H1 (cell line): ENCODE results near the gene PDE4D. TPM values are rescaled to one million over a fixed set of nuclear protein-coding genes. Genes with fewer than 3 reads are reported as not detected.

ENCODE experiments used
- CTCF ChIA-PET: fragments of 300-600 bp; sonication (Branson Sonifier 250); formaldehyde crosslinking; loops from one replicate; lab custom pipeline; 2021; ENCODE audit not compliant: partially characterized antibody; lab: Charles Lee
- POLR2A ChIA-PET: fragments of 300-600 bp; sonication (Branson Sonifier 250); formaldehyde crosslinking; loops from one replicate; lab custom pipeline; 2021; ENCODE audit warnings: inconsistent platforms; ENCODE audit not compliant: partially characterized antibody; lab: Charles Lee
- DNase-seq, 2 experiments: peaks; one replicate each; pipeline versions ENCODE4 v3.0.0 to v3.0.0-alpha.2; 2010 to 2022; ENCODE audit warnings: low spot score in 2 of 2, low read depth in 1 of 2, mixed read lengths in 1 of 2
- FAIRE-seq: peaks from 2 replicates; lab custom pipeline; 2011; peaks lifted over from hg19 to GRCh38; lab: Jason Lieb, UNC
- H2AFZ ChIP-seq: 2 replicates; pipeline ENCODE4 v1.8.1; 2012; ENCODE audit warnings: low read length, inconsistent platforms
- H2AK5ac ChIP-seq: 2 replicates; pipeline ENCODE4 v1.6.1; 2013; ENCODE audit warnings: low read depth, low read length
- H2BK120ac ChIP-seq: replicated peaks from 2 replicates; pipeline ENCODE3; 2013; ENCODE audit warnings: low read depth, low read length, inconsistent platforms
- H2BK12ac ChIP-seq: 2 replicates; pipeline ENCODE4 v1.6.1; 2013; ENCODE audit warnings: low read depth, low read length
- H2BK15ac ChIP-seq: 2 replicates; pipeline ENCODE4 v1.6.1; 2013; ENCODE audit warnings: low read length
- H2BK20ac ChIP-seq: 2 replicates; pipeline ENCODE4 v1.6.1; 2013; ENCODE audit warnings: low read length
- H2BK5ac ChIP-seq: 2 replicates; pipeline ENCODE4 v1.6.1; 2013; ENCODE audit warnings: low read depth, low read length
- H3K14ac ChIP-seq: 2 replicates; pipeline ENCODE4 v1.6.1; 2013; ENCODE audit warnings: inconsistent platforms; ENCODE audit not compliant: insufficient read length
- H3K18ac ChIP-seq: 2 replicates; pipeline ENCODE4 v1.6.1; 2013; ENCODE audit warnings: low read length; ENCODE audit errors: extremely low read depth
- H3K23ac ChIP-seq: 2 replicates; pipeline ENCODE4 v1.6.1; 2013; ENCODE audit warnings: inconsistent platforms; ENCODE audit not compliant: insufficient read length
- H3K23me2 ChIP-seq: 2 replicates; pipeline ENCODE4 v1.6.1; 2013; ENCODE audit warnings: low read depth, low read length
- H3K27ac ChIP-seq: 2 replicates; pipeline ENCODE4 v1.6.1; 2011; ENCODE audit warnings: low read depth, low read length, inconsistent platforms
- H3K27me3 ChIP-seq, 4 experiments: replicated peaks in 1 of 4; 1 replicate in 1 of 4; 2 replicates in 3 of 4; pipeline versions ENCODE4 v1.6.1 to v1.8.1; 2011 to 2013; ENCODE audit warnings: low read length in 3 of 4, mild to moderate bottlenecking in 3 of 4, inconsistent platforms in 2 of 4, mixed read lengths in 2 of 4, moderate library complexity in 1 of 4; ENCODE audit not compliant: control insufficient read depth in 3 of 4, insufficient read depth in 3 of 4; ENCODE audit errors: extremely low read depth in 1 of 4
- H3K36me3 ChIP-seq, 4 experiments: 2 replicates each; pipeline versions ENCODE4 v1.6.1 to v1.8.1; 2011 to 2013; ENCODE audit warnings: mild to moderate bottlenecking in 4 of 4, low read length in 3 of 4, moderate library complexity in 2 of 4, control low read depth in 1 of 4, inconsistent platforms in 1 of 4; ENCODE audit not compliant: insufficient read depth in 4 of 4, control insufficient read depth in 2 of 4
- H3K4ac ChIP-seq: replicated peaks from 2 replicates; pipeline ENCODE3; 2013; ENCODE audit warnings: low read length, low read depth, mixed read lengths, inconsistent platforms; ENCODE audit not compliant: insufficient read length
- H3K4me1 ChIP-seq, 4 experiments: replicated peaks in 1 of 4; 1 replicate in 1 of 4; 2 replicates in 3 of 4; pipeline versions ENCODE4 v1.6.1 to v1.8.1; 2011 to 2013; ENCODE audit warnings: low read length in 3 of 4, inconsistent platforms in 2 of 4, mixed read lengths in 1 of 4; ENCODE audit not compliant: insufficient read depth in 4 of 4, control insufficient read depth in 3 of 4
- H3K4me2 ChIP-seq, 2 experiments: 2 replicates each; pipeline versions ENCODE4 v1.6.1 to v1.8.1; 2011 to 2013; ENCODE audit warnings: low read depth in 2 of 2, low read length in 2 of 2, control low read depth in 1 of 2, inconsistent platforms in 1 of 2, mild to moderate bottlenecking in 1 of 2; ENCODE audit not compliant: insufficient read depth in 1 of 2
- H3K4me3 ChIP-seq, 4 experiments: fragments of 200-600, 300-600 bp in 1 of 4; sonication (generic), shearing (Covaris generic), sonication (Bioruptor Twin) in 1 of 4; 2 replicates each; pipeline versions ENCODE4 v1.5.1 to v1.8.1; 2011 to 2016; ENCODE audit warnings: low read length in 4 of 4, low read depth in 3 of 4, control low read depth in 2 of 4, inconsistent platforms in 2 of 4, mild to moderate bottlenecking in 2 of 4, mixed read lengths in 1 of 4, moderate library complexity in 1 of 4; ENCODE audit not compliant: insufficient read depth in 2 of 4; ENCODE audit errors: extremely low read depth in 1 of 4
- H3K56ac ChIP-seq: replicated peaks from 2 replicates; pipeline ENCODE3; 2013; ENCODE audit warnings: low read depth, mild to moderate bottlenecking, mixed read lengths, low read length, inconsistent platforms; ENCODE audit not compliant: insufficient read length
- H3K79me1 ChIP-seq: 2 replicates; pipeline ENCODE4 v1.6.1; 2013; ENCODE audit warnings: low read depth, low read length, control low read depth
- H3K79me2 ChIP-seq, 2 experiments: 2 replicates each; pipeline versions ENCODE4 v1.6.1 to v1.8.1; 2012 to 2013; ENCODE audit warnings: low read length in 2 of 2, mild to moderate bottlenecking in 2 of 2, inconsistent platforms in 1 of 2; ENCODE audit not compliant: insufficient read depth in 2 of 2, control insufficient read depth in 1 of 2
- H3K9ac ChIP-seq, 4 experiments: replicated peaks in 1 of 4; 1 replicate in 1 of 4; 2 replicates in 3 of 4; pipeline versions ENCODE4 v1.6.1 to v1.8.1; 2011 to 2013; ENCODE audit warnings: low read depth in 3 of 4, low read length in 3 of 4, control low read depth in 2 of 4, mild to moderate bottlenecking in 2 of 4, moderate library complexity in 2 of 4, inconsistent platforms in 1 of 4; ENCODE audit errors: extremely low read depth in 1 of 4
- H3K9me3 ChIP-seq, 2 experiments: 2 replicates each; pipeline versions ENCODE4 v1.6.1 to v1.8.1; 2012 to 2013; ENCODE audit warnings: mild to moderate bottlenecking in 2 of 2, moderate library complexity in 2 of 2, control low read depth in 1 of 2, inconsistent platforms in 1 of 2, low read depth in 1 of 2, low read length in 1 of 2, mixed read lengths in 1 of 2; ENCODE audit not compliant: insufficient read depth in 2 of 2
- H4K20me1 ChIP-seq, 2 experiments: replicated peaks in 1 of 2; 2 replicates each; pipeline versions ENCODE3 to v1.8.1; 2011 to 2013; ENCODE audit warnings: inconsistent platforms in 2 of 2, low read length in 2 of 2, mild to moderate bottlenecking in 1 of 2; ENCODE audit not compliant: insufficient read depth in 2 of 2, control insufficient read depth in 1 of 2
- H4K5ac ChIP-seq: 2 replicates; pipeline ENCODE4 v1.6.1; 2013; ENCODE audit warnings: low read length, low read depth, mixed read lengths, inconsistent platforms; ENCODE audit not compliant: insufficient read length
- H4K8ac ChIP-seq: 2 replicates; pipeline ENCODE4 v1.8.0; 2013; ENCODE audit warnings: mild to moderate bottlenecking, moderate library complexity, low read length, inconsistent platforms; ENCODE audit not compliant: insufficient read depth; ENCODE audit errors: extremely low read depth
- H4K91ac ChIP-seq: replicated peaks from 2 replicates; pipeline ENCODE3; 2013; ENCODE audit warnings: low read length, mixed read lengths, inconsistent platforms; ENCODE audit not compliant: insufficient read length
- JUN ChIP-seq: IDR thresholded peaks from 2 replicates; pipeline ENCODE4 v1.6.1; 2011; ENCODE audit warnings: low read depth, mild to moderate bottlenecking, improper control_type of control experiment, low read length
- JUND ChIP-seq: IDR thresholded peaks from 2 replicates; pipeline ENCODE4 v1.6.1; 2011; ENCODE audit warnings: mild to moderate bottlenecking, improper control_type of control experiment, low read length
- NANOG ChIP-seq: IDR thresholded peaks from 2 replicates; pipeline ENCODE4 v1.6.1; 2011; ENCODE audit warnings: low read length, low read depth, mild to moderate bottlenecking, inconsistent platforms; ENCODE audit not compliant: insufficient read depth, poor library complexity, severe bottlenecking
- SRF ChIP-seq: IDR thresholded peaks from 2 replicates; pipeline ENCODE4 v1.6.1; 2011; ENCODE audit warnings: mild to moderate bottlenecking, low read depth, low read length, moderate library complexity
- WGBS, 2 experiments: shearing (Covaris generic) in 1 of 2; methylation state at CpG; one replicate each; pipeline versions ENCODE4 v1.1.6 to v1.1.7; 2013 to 2015; ENCODE audit warnings: low lambda C conversion rate in 2 of 2, mixed read lengths in 2 of 2, inconsistent platforms in 1 of 2, low coverage in 1 of 2, missing lambda C conversion rate in 1 of 2; ENCODE audit not compliant: insufficient replicate concordance in 2 of 2, insufficient coverage in 1 of 2, insufficient read length in 1 of 2; ENCODE audit errors: extremely low coverage in 1 of 2, missing lambda C conversion rate in 1 of 2; 5-methylcytosine and 5-hydroxymethylcytosine counted together
- polyA plus RNA-seq, 7 experiments: library from polyadenylated mRNA; depleted of rRNA in 3 of 7; stranded (reverse) in 5 of 7; unstranded in 2 of 7; fragments of >200 nt in 5 of 7; fragments of 200-250 nt in 2 of 7; gene quantifications; 1 replicate in 5 of 7; 2 replicates in 1 of 7; 4 replicates in 1 of 7; pipeline versions ENCODE4 v1.2.1 to v1.2.3, GENCODE V29; 2011 to 2013; ENCODE audit warnings: missing spikeins in 2 of 7, mixed read lengths in 2 of 7
- total RNA-seq: library from RNA; stranded (reverse); fragmentation: NEBNext Ultra II Directional; extraction: Animal tissue kit (Norgen Biotek cat#: 25700); gene quantifications from 2 replicates; pipeline ENCODE4 v1.2.1, GENCODE V29; 2021

The PDE4D gene
- total and polyA plus RNA-seq, 2 of the 8 experiments (the other 6 are each of a cell fraction or from before 2014, with no cell fraction given): 2.3 to 3.7 TPM

DNA sequence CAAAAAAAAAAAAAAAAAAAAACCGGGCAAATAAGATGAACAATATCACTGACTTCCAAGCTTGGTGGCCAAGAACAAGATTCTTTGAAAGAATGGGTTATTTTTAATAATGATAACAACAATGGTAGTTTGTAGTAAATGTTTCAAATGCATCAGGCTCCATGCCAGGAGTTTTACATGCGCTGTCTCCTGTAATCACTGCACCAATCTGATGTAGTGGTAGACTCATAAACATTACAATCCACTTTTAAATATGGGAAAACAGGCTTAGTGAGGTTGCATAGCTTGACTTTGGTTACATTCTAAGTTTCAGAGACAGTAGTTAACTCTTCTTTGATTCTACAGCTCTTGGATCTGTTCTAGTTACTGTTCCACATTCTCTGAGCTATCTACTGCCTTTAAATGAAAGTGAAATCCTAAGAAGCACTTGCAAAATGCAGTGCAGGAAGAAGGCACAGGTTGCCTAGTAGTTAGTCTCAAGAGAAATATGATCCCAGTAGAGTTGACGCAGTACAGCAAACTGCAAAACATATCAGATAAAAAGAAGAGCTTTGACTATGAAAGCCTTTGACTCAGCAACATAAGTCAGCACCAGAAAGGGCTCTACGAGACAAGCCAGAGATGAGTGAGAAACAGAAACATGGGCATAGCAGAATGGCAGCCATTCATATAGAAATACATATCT lies 62.1 kb downstream of the PDE4D start:
- Histone ChIP-seq H2BK5ac (no peak overlapping the region), H3K4ac (no peak overlapping the region), H2AFZ (peak overlapping the region; percentile 2; the same call in 1 of the 2 replicates), H3K14ac (no peak overlapping the region), H3K36me3 (no peaks in the 10 kb centered on the region), H3K27me3 (no peaks in the 10 kb centered on the region), H3K79me2 (no peaks in the 10 kb centered on the region), H3K4me2 (no peak overlapping the region), H3K9ac (no peak overlapping the region), H3K18ac (no peak overlapping the region), H3K23me2 (no peaks in the 10 kb centered on the region), H3K4me3 (no peak overlapping the region), H3K27ac (no peak overlapping the region), H4K5ac (no peak overlapping the region), H2BK120ac (no peak overlapping the region), H3K79me1 (no peaks in the 10 kb centered on the region), H3K9me3 (no peaks in the 10 kb centered on the region), H4K91ac (no peak overlapping the region), H2BK15ac (no peak overlapping the region), H2BK20ac (no peak overlapping the region), H2BK12ac (no peak overlapping the region), H4K8ac (no peak overlapping the region), H3K56ac (no peak overlapping the region), H2AK5ac (no peak overlapping the region), H3K23ac (no peak overlapping the region), H3K4me1 (peaks cover 0 to 9% (median 0%) of the 10 kb centered on the region in 4 experiments; a peak in 3 of 7 replicates), H4K20me1 (no peaks in the 10 kb centered on the region)
- TF ChIP-seq SRF: no peak
- TF ChIP-seq JUND: no peak
- TF ChIP-seq NANOG: no peak
- no peak for TF ChIP-seq JUN
- no peak for DNase-seq
- WGBS, 2 experiments: 62% methylated on average over 4 of the region's 4 CpGs; no CpG with 5 or more reads in 1 of the 2 experiments
- CTCF ChIA-PET: interaction anchor here (0.6 to 2.0 kb wide), 4 partner anchors 12 to 43 kb away, joined by 3 to 5 read pairs (median 4); no protein-coding TSS in a partner anchor
- FAIRE-seq: no peak
- POLR2A ChIA-PET: no interaction called here
